Inflammatory macrophage treated with lipopolysaccharide for 1 hour (primary cell): ENCODE results near the gene SBF2.

Experiments
- DNase-seq, 2 donors: peaks; one replicate each; pipeline ENCODE4 v3.0.0-alpha.2; 2020 to 2022

The SBF2 gene

DNA sequence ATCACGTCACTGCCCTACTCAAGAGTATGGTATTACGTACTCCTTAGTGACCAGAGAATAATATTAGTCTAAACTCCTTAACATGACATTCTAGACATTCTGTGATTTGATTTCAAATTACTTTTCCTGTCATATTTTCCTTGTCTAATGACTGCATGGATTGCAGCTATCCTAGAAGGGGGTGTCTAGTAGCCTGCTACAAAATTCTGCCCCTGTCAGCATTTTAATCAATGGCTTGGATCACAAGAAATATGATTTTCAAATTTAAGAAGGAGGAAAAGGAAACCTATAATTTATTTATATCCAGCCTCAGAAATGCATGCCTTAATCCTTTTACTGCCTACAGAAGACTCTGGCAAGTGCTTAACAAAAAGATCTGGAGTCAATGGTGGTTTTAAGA, 413.4 kb downstream of the SBF2 start:
- no peak for DNase-seq

GRCh38 chr11:9878936-9879335, 415.1 kb downstream of the SBF2 start:
- no peak for DNase-seq

DNA sequence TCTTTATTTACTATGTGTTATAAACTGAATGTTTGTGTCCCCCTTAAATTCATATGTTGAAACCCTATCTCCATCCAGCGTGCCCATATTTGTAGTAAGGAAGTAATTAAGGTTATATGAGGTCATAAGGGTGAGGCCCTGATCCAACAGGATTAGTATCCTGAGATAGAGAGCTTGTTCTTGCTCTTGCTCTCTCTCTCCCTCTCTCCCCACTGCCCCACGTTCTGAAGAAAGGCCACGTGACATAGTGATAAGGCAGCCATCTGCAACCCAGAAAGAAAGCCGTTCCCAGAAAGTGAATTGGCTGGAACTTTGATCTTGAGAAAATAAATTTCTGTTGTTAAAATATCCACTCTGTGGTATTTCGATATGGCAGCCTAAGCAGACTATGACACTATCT, 417.7 kb downstream of the SBF2 start:
- no peak for DNase-seq

DNA sequence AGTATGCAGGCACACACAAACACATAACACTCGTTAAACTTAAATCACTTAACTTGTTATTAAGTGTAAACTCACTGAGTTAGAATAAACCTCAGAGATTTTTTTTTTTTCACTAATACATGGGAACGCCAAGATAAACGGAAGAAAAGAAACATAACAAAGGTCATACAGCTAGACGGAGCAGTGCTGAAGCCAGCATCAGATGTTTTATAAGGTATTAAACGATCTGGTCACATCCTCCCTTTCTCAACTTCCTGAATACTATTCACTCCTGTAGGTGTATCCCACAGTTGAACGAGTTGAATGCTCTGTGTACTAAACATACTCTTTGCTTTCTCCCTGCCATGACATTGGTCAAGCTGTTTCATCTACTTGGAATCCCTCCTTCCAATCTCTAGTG, 418.2 kb downstream of the SBF2 start:
- DNase-seq: no peak

DNA sequence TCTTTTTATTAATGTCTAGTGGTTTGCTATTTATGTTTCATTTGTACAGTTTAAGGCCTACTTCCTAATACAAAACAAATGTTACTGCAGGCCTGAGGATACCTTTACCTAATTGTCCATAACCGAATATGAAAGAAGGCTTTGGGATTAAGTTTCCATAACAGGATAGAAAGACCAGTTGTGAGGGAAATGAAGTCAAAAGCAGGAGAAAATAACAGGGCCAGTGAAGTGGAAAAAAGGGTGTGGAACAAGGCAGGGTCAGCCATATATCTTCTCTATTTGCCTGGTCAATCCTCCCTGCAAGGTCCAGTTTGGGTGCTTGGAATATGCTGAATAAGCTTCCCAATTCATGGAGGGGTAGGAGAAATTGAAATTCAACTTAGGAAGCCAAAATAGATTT, 418.6 kb downstream of the SBF2 start:
- DNase-seq: no peak

DNA sequence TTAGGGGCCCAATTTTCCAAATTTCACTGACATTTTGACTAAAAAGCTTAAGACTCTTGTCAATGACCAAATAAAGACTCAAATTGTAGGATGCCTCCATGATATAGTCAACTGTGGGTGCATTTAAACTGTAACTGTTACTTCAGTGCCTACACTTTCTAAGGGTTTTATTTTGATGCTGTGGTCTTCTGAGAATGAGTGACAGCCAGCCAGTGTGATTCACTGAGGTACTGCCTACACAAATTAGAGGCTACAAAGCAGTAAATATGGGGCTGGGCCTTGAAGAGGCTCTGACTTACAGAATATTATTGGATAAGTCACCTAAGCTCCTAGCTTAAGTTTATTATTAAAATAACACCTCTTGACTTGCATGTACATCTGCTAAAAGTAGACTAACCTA, 419.6 kb downstream of the SBF2 start:
- no peak for DNase-seq

DNA sequence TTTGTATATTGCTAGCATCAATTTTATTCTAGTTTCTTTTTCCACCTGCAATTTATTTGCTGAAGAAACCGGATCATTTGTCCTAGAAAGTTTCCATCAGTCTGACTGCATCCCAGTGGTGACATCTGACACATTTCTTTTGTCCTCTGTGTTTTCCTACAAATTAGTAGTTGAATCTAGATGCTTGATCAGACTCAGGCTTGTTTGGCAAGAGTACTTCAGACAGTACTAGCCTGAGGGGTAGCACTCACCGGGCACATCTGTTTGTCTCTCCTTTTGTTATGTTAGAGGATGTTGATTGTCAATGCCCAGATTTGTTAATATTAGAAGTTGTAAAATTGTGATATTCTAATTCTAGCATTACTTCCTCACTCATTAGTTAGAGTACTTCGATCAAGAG, 425.4 kb downstream of the SBF2 start:
- no peak for DNase-seq

DNA sequence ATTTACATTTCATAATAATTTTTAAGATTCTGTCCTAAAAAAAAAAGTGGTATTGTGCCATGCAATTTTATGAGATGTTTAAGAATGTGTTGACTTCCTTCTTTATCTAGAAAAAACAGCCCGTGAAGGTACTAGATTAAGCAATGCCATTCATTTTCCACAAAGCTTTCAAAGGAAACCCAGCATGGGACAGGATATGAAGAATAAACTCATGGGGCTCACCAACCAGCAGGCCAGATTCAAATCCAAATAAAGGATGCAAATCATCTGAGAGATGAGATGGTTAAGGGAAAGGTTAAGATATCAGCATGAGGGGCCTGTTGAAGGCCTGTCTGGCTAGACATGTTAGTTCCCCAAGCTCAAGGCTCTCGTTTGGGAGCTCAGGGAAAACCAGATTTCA, 431.0 kb downstream of the SBF2 start:
- no peak for DNase-seq

DNA sequence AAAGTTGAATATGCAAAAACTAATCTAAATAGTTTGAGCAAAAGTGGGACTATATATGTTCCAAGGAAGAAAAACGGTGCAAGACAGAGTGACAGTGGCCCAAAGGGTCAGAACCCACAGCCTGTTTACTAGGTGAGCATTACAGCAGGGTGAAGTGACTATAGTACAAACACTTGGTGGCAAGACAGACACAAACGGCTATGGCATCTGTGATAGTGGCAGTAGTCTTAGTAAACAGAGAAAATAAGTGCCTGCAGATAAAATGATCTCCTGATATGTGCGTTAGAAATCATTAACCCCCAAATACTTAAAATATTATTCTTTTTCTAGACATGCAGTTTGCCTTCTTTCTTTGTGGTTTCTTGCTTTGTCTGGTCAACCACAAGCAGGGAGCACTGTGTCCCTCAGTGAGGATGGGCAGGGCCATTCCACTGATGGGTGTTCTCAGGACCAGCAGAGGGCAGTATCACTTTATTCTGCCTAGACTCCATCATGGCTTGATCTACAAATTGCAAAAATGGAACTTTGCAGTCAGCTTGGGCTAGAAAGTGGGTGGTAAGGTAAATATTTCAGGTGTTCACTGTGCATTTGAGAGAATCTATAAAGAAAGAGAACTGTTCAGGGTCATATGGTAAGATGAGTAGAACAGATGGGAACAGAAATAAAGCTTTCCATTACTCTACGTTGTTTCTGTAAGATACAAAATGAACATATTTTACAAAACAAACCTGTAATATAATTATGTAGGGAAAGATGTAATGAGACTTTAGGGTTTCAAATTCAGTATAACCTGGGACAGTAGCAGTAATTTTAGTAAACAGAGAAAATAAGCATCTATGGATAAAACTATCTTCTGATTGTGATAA, 431.9 kb downstream of the SBF2 start:
- DNase-seq: peak; percentile 39 to 80

GRCh38 chr11:9859554-9860305, 434.3 kb downstream of the SBF2 start:
- DNase-seq: no peak

DNA sequence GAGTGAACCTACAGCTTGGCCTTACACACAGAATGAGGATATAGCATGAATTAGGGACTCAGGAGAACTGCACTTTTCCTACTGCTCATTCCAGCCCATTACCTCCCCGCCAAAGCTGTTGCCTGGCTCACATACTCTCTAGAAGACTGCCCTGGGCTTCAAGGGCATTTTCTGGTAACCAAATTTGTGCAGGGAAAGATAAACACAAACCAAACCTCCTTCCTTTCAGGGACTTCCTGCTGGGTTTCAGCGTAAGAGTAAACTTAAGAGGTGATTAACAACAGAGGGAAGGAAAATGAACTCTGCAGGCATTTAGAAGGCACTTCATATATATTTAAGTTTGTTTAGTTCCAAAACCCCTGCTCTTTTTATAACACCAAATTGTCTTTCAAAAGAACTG, 435.2 kb downstream of the SBF2 start:
- DNase-seq: no peak

DNA sequence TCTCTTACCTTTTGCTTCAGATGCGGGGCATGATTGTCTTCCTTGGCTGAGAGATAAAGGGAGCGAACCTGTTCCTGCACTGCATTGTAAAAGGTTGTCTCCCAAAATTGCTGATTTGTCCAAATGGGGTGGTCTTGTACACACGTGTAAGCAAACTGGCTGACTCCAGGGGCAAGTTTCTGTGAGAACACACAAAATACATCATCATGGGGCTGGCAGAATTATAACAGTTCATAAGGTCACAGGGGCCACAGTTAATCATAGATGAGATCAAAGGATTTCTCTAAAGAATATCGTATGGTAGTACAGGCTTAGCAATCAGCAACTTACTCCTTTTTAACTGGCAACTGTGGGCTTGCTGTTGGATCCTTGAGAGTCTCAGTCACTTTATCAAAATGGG, 435.8 kb downstream of the SBF2 start:
- no peak for DNase-seq

GRCh38 chr11:9855579-9856287, 438.3 kb downstream of the SBF2 start:
- no peak for DNase-seq

DNA sequence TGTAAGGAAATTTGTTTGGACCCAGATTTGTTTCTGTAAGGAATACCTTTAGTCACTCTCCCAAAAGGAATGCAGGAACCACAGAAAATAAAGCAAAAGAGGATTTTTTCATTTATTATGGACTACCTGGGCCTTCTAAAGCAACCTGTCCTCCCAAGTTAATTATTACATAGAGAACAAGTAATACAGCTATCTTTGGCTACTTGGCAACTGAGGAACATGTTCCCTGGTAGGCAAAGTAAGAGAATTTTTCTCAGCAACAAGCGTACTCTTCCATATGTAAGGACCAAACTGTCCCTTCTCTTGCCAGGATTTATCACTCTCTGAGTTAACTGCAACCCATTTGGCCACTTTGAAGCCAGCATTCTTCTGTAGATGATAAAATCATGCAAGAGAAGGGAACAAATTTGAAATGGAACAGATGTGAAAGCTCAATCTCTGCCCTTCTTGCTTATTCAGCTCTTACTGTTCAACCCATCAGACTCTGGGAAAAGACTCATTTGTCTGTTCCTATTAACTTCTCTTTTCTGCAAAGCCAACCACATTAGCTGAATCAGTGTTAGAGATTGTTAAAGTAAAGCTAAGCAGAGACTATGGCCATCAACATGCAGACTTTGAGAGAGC, 440.0 kb downstream of the SBF2 start:
- DNase-seq: no peak

- no peak for DNase-seq
Measured at GRCh38 chr11:9852465-9852864, 441.6 kb downstream of the SBF2 start.

- DNase-seq: no peak
Measured at GRCh38 chr11:9851366-9851765, 442.7 kb downstream of the SBF2 start.

DNA sequence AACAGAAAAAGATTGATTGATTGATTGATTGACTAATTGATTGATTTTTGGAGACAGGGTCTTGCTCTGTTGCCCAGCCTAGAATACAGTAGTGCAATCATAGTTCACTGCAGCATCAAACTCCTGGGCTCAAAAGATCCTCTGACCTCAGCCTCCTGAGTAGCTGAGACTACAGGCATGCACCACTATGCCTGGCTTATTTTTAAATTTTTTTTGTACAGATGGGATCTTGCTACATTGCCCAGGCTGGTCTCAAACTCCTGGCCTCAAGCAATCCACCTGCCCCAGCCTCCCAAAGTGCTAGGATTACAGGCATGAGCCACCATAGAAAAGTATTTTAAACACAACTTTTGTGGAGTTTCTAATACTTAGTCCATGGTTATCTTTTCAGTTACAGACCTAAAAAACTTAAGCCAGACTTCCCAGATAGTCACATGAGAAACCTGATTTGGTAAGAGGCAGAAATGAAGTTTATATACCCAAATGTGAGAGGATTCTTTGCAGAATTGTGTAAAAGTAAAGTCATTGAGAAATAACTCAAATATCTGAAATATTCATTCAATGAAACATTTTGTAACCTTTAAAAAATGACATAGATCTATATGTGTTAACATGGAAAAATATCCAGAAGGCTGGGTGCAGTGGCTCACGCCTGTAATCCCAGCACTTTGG, 443.7 kb downstream of the SBF2 start:
- DNase-seq: no peak

DNA sequence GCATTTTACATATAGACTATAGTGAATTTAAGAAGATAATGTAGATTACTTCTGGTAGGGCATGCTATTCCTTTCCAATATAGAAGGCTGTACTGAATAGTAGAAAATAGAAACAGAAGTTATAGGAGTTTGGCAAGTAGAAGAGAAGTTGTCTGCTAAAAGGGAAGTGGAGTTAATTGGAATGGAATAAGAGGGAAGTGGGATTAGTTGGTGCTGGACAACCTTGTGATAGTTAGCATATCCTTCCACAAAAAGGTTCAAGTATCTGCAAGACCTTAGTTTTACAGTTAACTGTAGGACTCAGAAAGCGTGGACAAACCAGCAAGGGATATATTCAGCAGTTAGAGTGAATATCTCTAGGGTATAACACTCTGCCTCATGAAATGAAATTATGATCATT, 444.6 kb downstream of the SBF2 start:
- DNase-seq: peak; percentile 29 to 51

DNA sequence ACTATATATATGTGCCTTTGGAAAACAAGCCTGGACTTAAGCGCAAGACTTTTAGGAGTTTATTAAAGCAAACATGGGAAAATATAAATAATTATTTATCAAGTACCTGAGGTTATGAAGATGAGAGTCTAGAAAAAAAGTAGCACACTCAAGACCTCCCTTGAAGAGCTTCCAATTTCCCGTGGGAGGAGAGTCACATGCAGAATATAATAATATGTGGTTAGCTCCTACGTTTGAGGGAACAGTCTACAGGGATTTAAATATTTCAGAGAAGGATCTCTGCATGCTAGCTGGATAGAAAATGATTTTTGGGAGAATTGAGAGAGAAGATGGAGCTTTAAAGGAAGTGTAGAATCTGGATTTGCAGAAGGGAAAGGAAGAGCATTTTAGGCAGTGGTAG, 446.4 kb downstream of the SBF2 start:
- no peak for DNase-seq

DNA sequence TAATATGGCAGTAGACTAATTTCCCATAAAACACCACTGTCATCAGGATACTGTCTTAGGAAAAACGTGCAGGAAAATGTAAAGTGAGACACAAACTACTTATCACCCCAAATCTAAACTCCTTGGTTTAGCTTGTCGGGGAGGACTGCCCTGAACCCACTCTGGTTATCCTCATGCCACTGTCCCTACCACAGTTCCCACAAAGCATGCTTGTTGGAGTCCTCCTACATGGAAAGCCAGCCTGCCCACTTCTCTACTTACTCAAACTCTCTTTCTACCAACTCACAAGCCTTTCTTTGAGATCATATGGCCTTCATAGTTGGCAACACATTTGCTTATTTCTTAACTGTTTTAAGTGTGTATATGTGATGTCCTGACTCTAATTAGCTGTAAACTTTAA, 451.1 kb downstream of the SBF2 start:
- DNase-seq: no peak

- peak in 1 of 2 donors; percentile 7 for DNase-seq
Measured at GRCh38 chr11:9840460-9841004, 453.5 kb downstream of the SBF2 start.

DNA sequence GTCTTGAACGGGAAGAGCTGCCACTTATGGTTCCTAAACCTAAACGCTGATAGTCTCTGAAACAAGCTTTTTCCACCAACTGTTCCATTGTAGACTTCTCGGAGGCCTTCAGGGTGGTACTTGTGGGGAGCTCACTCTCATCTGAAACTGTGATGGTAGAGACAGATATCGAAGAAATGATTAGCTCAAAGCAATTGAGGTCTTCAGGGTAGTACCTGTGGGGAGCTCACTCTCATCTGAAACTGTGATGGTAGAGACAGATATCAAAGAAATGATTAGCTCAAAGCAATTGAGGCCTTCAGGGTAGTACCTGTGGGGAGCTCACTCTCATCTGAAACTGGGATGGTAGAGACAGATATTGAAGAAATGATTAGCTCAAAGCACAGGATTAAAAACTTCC, 454.5 kb downstream of the SBF2 start:
- no peak for DNase-seq
